OCI-LY7 (cell line): ENCODE data around the gene SNAI3. TPM values are rescaled to one million over a fixed set of nuclear protein-coding genes. Genes with fewer than 3 reads are reported as not detected.

Source experiments
- BruUV-seq: library from RNA; stranded (reverse); fragments of 400-500 nt; replicated peaks from 2 replicates; lab custom pipeline; 2021; lab: Mats Ljungman, UMichigan
- CTCF ChIA-PET: fragments of 300-600 bp; sonication (Branson Sonifier 250); formaldehyde crosslinking; loops from one replicate; lab custom pipeline; 2022; ENCODE audit warnings: antibody characterized with exemption; ENCODE audit not compliant: unreplicated experiment; lab: Charles Lee
- POLR2A ChIA-PET: fragments of 300-600 bp; sonication (Branson Sonifier 250); formaldehyde crosslinking; loops from one replicate; lab custom pipeline; 2022; ENCODE audit warnings: antibody characterized with exemption; lab: Charles Lee
- DNase-seq: peaks from one replicate; pipeline ENCODE4 v3.0.0-alpha.2; 2015; ENCODE audit warnings: low spot score
- H2AFZ ChIP-seq: fragments of 200-600 bp; sonication (generic), shearing (Covaris generic); 2 replicates; pipeline ENCODE4 v1.6.1; 2014; ENCODE audit warnings: mild to moderate bottlenecking, antibody characterized with exemption, low read length, moderate library complexity
- H3K27ac ChIP-seq: fragments of 200-600 bp; sonication (generic); 2 replicates; pipeline ENCODE4 v1.5.1; 2014; ENCODE audit warnings: mixed run types, low read depth, mild to moderate bottlenecking, moderate library complexity, low read length, inconsistent platforms; ENCODE audit not compliant: poor library complexity, severe bottlenecking
- H3K36me3 ChIP-seq: fragments of 200-600 bp; sonication (generic); 2 replicates; pipeline ENCODE4 v1.6.1; 2014; ENCODE audit warnings: mild to moderate bottlenecking, antibody characterized with exemption, low read length, moderate library complexity, mixed read lengths; ENCODE audit not compliant: insufficient read depth
- H3K4me1 ChIP-seq: fragments of 200-600 bp; sonication (generic); 2 replicates; pipeline ENCODE4 v1.5.1; 2014; ENCODE audit warnings: mild to moderate bottlenecking, low read length; ENCODE audit not compliant: insufficient read depth, poor library complexity, severe bottlenecking
- H3K4me2 ChIP-seq: fragments of 200-600 bp; sonication (generic); 2 replicates; pipeline ENCODE4 v1.6.1; 2014; ENCODE audit warnings: mild to moderate bottlenecking, low read length
- H3K4me3 ChIP-seq: fragments of 200-600 bp; sonication (generic); 2 replicates; pipeline ENCODE4 v1.5.1; 2014; ENCODE audit warnings: mild to moderate bottlenecking, low read depth, low read length; ENCODE audit not compliant: poor library complexity, severe bottlenecking
- H3K79me2 ChIP-seq: fragments of 200-600 bp; sonication (generic); 2 replicates; pipeline ENCODE4 v1.6.1; 2016; ENCODE audit warnings: low read depth, mild to moderate bottlenecking, low read length, moderate library complexity, mixed read lengths; ENCODE audit not compliant: insufficient read depth
- H3K9me2 ChIP-seq: fragments of 200-600 bp; sonication (generic); 2 replicates; pipeline ENCODE4 v1.6.1; 2016; ENCODE audit warnings: mild to moderate bottlenecking, low read length, mixed read lengths; ENCODE audit not compliant: insufficient read depth
- H3K9me3 ChIP-seq: fragments of 200-600 bp; sonication (generic); 2 replicates; pipeline ENCODE4 v1.6.1; 2014; ENCODE audit warnings: mild to moderate bottlenecking, mixed run types, low read length, mixed read lengths
- H4K20me1 ChIP-seq: fragments of 200-600 bp; sonication (generic); 2 replicates; pipeline ENCODE4 v1.6.1; 2014; ENCODE audit warnings: mild to moderate bottlenecking, antibody characterized with exemption, low read length, moderate library complexity, mixed read lengths; ENCODE audit not compliant: insufficient read depth
- CTCF ChIP-seq: fragments of 200-600 bp; sonication (generic); conservative IDR thresholded peaks from 2 replicates; pipeline ENCODE4 v1.5.1; 2014; ENCODE audit warnings: mild to moderate bottlenecking, antibody characterized with exemption, low read length, moderate library complexity, mixed read lengths
- EZH2phosphoT487 ChIP-seq: fragments of 200-600 bp; sonication (generic); IDR thresholded peaks from 2 replicates; pipeline ENCODE4 v1.6.1; 2018; ENCODE audit warnings: low read depth, borderline replicate concordance, mild to moderate bottlenecking, mixed run types, antibody characterized with exemption, low read length, moderate library complexity, mixed read lengths
- intact Hi-C: fragments of 100-400 bp; cut with micrococcal nuclease; formaldehyde crosslinking; loops from one replicate; pipeline ENCODE4 v1.10.0; 2022; ENCODE audit not compliant: unreplicated experiment
- total RNA-seq, 2 experiments: library from RNA; depleted of rRNA in 1 of 2; stranded (reverse); fragments of >200 nt in 1 of 2; shearing (Covaris generic) in 1 of 2; gene quantifications; 2 replicates each; pipeline ENCODE4 v1.2.3, GENCODE V29; 2014 to 2022

SNAI3 gene
- total RNA-seq, 2 experiments from 2014 or later = 3.1 to 3.3 TPM

- no TSS peak for BruUV-seq
- no peaks in the 10 kb centered on the region for H3K9me2 ChIP-seq
- H3K4me1 ChIP-seq = peaks cover 67% of the 10 kb centered on the region
- H3K36me3 ChIP-seq = peaks cover 24% of the 10 kb centered on the region; the same call in 1 of the 2 replicates
- H3K4me3 ChIP-seq = peak overlapping the region; percentile 89
- ChIA-PET CTCF (interaction anchor here (0.8 kb wide), 1 partner anchor 21 kb away, joined by 4 read pairs; no protein-coding TSS in a partner anchor), POLR2A (interaction anchor here (1.1 kb wide), 1 partner anchor 62 kb away, joined by 4 read pairs; no protein-coding TSS in a partner anchor)
- intact Hi-C loops = loop anchor here (1.0 to 5.0 kb wide), 3 partner anchors 20 to 129 kb away; partner anchors contain the start of gene ZC3H18
- no peaks in the 10 kb centered on the region for H3K9me3 ChIP-seq
- H3K27ac ChIP-seq = peak overlapping the region; percentile 71
- TF ChIP-seq CTCF (no peak), EZH2phosphoT487 (no peak)
- peak overlapping the region; percentile 79 for H3K4me2 ChIP-seq
- no peak for DNase-seq
- peaks cover 16% of the 10 kb centered on the region; the same call in 1 of the 2 replicates for H3K79me2 ChIP-seq
- no peaks in the 10 kb centered on the region for H4K20me1 ChIP-seq
- no peak overlapping the region for H2AFZ ChIP-seq
Measured at GRCh38 chr16:88701581-88702370, 15.5 kb upstream of the SNAI3 start.

GRCh38 chr16:88700636-88701482 lies 14.6 kb upstream of the SNAI3 start:
- Histone ChIP-seq H3K9me3 (no peaks in the 10 kb centered on the region), H3K36me3 (peaks cover 24% of the 10 kb centered on the region; the same call in 1 of the 2 replicates), H3K9me2 (no peaks in the 10 kb centered on the region), H3K27ac (peak overlapping the region; percentile 71), H3K4me2 (peak overlapping the region; percentile 79), H3K4me1 (peaks cover 67% of the 10 kb centered on the region), H3K79me2 (peaks cover 13% of the 10 kb centered on the region; the same call in 1 of the 2 replicates), H2AFZ (no peak overlapping the region), H3K4me3 (peak overlapping the region; percentile 89), H4K20me1 (no peaks in the 10 kb centered on the region)
- no peak for TF ChIP-seq CTCF
- TF ChIP-seq EZH2phosphoT487 = no peak
- peak; percentile 86 for DNase-seq
- CTCF ChIA-PET = no interaction called here
- intact Hi-C loops = loop anchor here (1.0 to 5.0 kb wide), 3 partner anchors 20 to 129 kb away; partner anchors contain the start of gene ZC3H18
- POLR2A ChIA-PET = interaction anchor here (0.5 to 1.1 kb wide), 2 partner anchors 21 to 61 kb away, joined by 3 to 4 read pairs; no protein-coding TSS in a partner anchor
- BruUV-seq = no TSS peak
